CD4-positive, alpha-beta T cell treated with Interleukin-4 for 4 hours (primary cell): ENCODE measurements around the gene KLHDC9.

Experiments used
- DNase-seq: peaks from one replicate; pipeline ENCODE4 v3.0.0-alpha.2; 2020

KLHDC9 gene

GRCh38 chr1:161133220-161133740 lies 35.1 kb downstream of the KLHDC9 start:
- no peak for DNase-seq

- no peak for DNase-seq
These were observed 39.7 kb downstream of the KLHDC9 start for GRCh38 chr1:161137881-161138280.

GRCh38 chr1:161138431-161138830 lies 40.3 kb downstream of the KLHDC9 start:
- no peak for DNase-seq

GRCh38 chr1:161139766-161140165 lies 41.6 kb downstream of the KLHDC9 start:
- peak; percentile 49 for DNase-seq

- DNase-seq: no peak
These were observed 42.7 kb downstream of the KLHDC9 start for GRCh38 chr1:161140755-161141400.

- no peak for DNase-seq
These were observed 47.7 kb downstream of the KLHDC9 start for GRCh38 chr1:161145832-161146231.
